ENCODE results near the gene CLCN7.
A peak's percentile ranks its signal among the peaks of the same experiment; 100 is the strongest.

Gene CLCN7

GRCh38 chr16:1501630-1502029 is 26.8 kb upstream of the CLCN7 start:
- no peak for DNase-seq

- no peak for DNase-seq
Measured at GRCh38 chr16:1500465-1501150, 25.8 kb upstream of the CLCN7 start.

GRCh38 chr16:1499756-1500464 is 25.1 kb upstream of the CLCN7 start:
- no peak for DNase-seq

- no peak for DNase-seq
Measured at GRCh38 chr16:1498899-1499676, 24.3 kb upstream of the CLCN7 start.

- DNase-seq: no peak
Measured at GRCh38 chr16:1497014-1497598, 22.3 kb upstream of the CLCN7 start.

GRCh38 chr16:1496464-1496863 is 21.6 kb upstream of the CLCN7 start:
- DNase-seq: no peak

- DNase-seq: no peak
Measured at GRCh38 chr16:1495889-1496262, 21.0 kb upstream of the CLCN7 start.

GRCh38 chr16:1495211-1495888 is 20.5 kb upstream of the CLCN7 start:
- no peak for DNase-seq

- no peak for DNase-seq
Measured at GRCh38 chr16:1494711-1495110, 19.9 kb upstream of the CLCN7 start.

- DNase-seq: no peak
Measured at GRCh38 chr16:1494129-1494640, 19.4 kb upstream of the CLCN7 start.

GRCh38 chr16:1493746-1494094 is 18.9 kb upstream of the CLCN7 start:
- no peak for DNase-seq

GRCh38 chr16:1492923-1493745 is 18.3 kb upstream of the CLCN7 start, which contains the start of gene TELO2:
Gene TELO2 (plus strand): TSS chr16:1493360. CDS start chr16:1494282, 922 bp downstream.
- DNase-seq: peak; percentile 58

- no peak for DNase-seq
Measured at GRCh38 chr16:1492082-1492922, 17.5 kb upstream of the CLCN7 start.

- DNase-seq: no peak
Measured at GRCh38 chr16:1491327-1491726, 16.5 kb upstream of the CLCN7 start.

- DNase-seq: no peak
Measured at GRCh38 chr16:1489077-1489476, 14.2 kb upstream of the CLCN7 start.

GRCh38 chr16:1488619-1489018 is 13.8 kb upstream of the CLCN7 start, which contains the start of gene PTX4:
Gene PTX4 (minus strand): TSS chr16:1488944. CDS start chr16:1488909, 35 bp downstream.
- no peak for DNase-seq

- DNase-seq: no peak
Measured at GRCh38 chr16:1488054-1488601, 13.3 kb upstream of the CLCN7 start.

GRCh38 chr16:1487395-1488053 is 12.7 kb upstream of the CLCN7 start:
- DNase-seq: no peak

GRCh38 chr16:1486551-1487390 is 11.9 kb upstream of the CLCN7 start:
- DNase-seq: no peak
